SU-DHL-6 (cell line): ENCODE data around the gene PRPF6.

Source experiments
- H2AFZ ChIP-seq: fragments of 200-600 bp; sonication (generic); 2 replicates; pipeline ENCODE4 v1.6.1; 2014; ENCODE audit warnings: low read depth, mild to moderate bottlenecking, moderate library complexity, mixed read lengths, antibody characterized with exemption, low read length; ENCODE audit not compliant: severe bottlenecking
- H3F3A ChIP-seq: fragments of 200-600 bp; shearing (Covaris generic); 2 replicates; pipeline ENCODE4 v1.6.0; 2016; ENCODE audit warnings: antibody characterized with exemption, mild to moderate bottlenecking; ENCODE audit not compliant: insufficient read depth
- H3K27ac ChIP-seq: fragments of 200-600 bp; sonication (generic); 2 replicates; pipeline ENCODE4 v1.5.1; 2016; ENCODE audit warnings: low read depth, mild to moderate bottlenecking, low read length, moderate library complexity, mixed read lengths
- H3K27me3 ChIP-seq: fragments of 200-600 bp; sonication (generic), shearing (Covaris generic); 2 replicates; pipeline ENCODE4 v1.6.0; 2014; ENCODE audit warnings: mild to moderate bottlenecking, low read length
- H3K36me3 ChIP-seq: fragments of 200-600 bp; sonication (generic); 2 replicates; pipeline ENCODE4 v1.6.1; 2014; ENCODE audit warnings: mild to moderate bottlenecking, low read length, mixed read lengths
- H3K4me2 ChIP-seq: fragments of 300-600, 200-600 bp; shearing (Covaris generic), sonication (generic); 2 replicates; pipeline ENCODE4 v1.6.0; 2014; ENCODE audit warnings: low read length, low read depth, mild to moderate bottlenecking; ENCODE audit not compliant: poor library complexity, severe bottlenecking
- H3K4me3 ChIP-seq: fragments of 200-600 bp; sonication (generic); 2 replicates; pipeline ENCODE4 v1.5.1; 2014; ENCODE audit warnings: antibody characterized with exemption, low read length, mild to moderate bottlenecking, mixed read lengths; ENCODE audit not compliant: insufficient read depth, poor library complexity, severe bottlenecking
- H3K79me2 ChIP-seq: fragments of 200-600 bp; sonication (generic); 2 replicates; pipeline ENCODE4 v1.6.1; 2014; ENCODE audit warnings: mild to moderate bottlenecking, low read length, moderate library complexity; ENCODE audit not compliant: insufficient read depth
- H3K9ac ChIP-seq: fragments of 200-600 bp; sonication (generic); 2 replicates; pipeline ENCODE4 v1.7.0; 2014; ENCODE audit warnings: mild to moderate bottlenecking, low read length
- H3K9me2 ChIP-seq: fragments of 200-600 bp; sonication (generic); replicated peaks from 2 replicates; pipeline ENCODE4 v1.6.1; 2014; ENCODE audit warnings: low read length; ENCODE audit not compliant: insufficient read depth
- H3K9me3 ChIP-seq: fragments of 200-600 bp; sonication (generic); 2 replicates; pipeline ENCODE4 v1.6.1; 2014; ENCODE audit warnings: low read length, mixed read lengths; ENCODE audit not compliant: insufficient read depth
- H4K20me1 ChIP-seq: fragments of 200-600 bp; sonication (generic); 2 replicates; pipeline ENCODE4 v1.6.1; 2014; ENCODE audit warnings: low read depth, mild to moderate bottlenecking, antibody characterized with exemption, low read length, moderate library complexity, mixed read lengths
- EZH2phosphoT487 ChIP-seq: fragments of 200-600 bp; sonication (generic), shearing (Covaris generic); conservative IDR thresholded peaks from 2 replicates; pipeline ENCODE4 v1.6.1; 2018; ENCODE audit warnings: mild to moderate bottlenecking, antibody characterized with exemption, low read length, moderate library complexity, mixed read lengths
- TF ChIP-seq, protein P1 (sequence below): fragments of 200-600 bp; sonication (generic); IDR thresholded peaks from one replicate; pipeline ENCODE4 v1.5.1; 2017; ENCODE audit warnings: antibody characterized with exemption, mild to moderate bottlenecking, low read length, moderate library complexity; ENCODE audit not compliant: insufficient read depth, poor library complexity, severe bottlenecking

PRPF6 gene

DNA sequence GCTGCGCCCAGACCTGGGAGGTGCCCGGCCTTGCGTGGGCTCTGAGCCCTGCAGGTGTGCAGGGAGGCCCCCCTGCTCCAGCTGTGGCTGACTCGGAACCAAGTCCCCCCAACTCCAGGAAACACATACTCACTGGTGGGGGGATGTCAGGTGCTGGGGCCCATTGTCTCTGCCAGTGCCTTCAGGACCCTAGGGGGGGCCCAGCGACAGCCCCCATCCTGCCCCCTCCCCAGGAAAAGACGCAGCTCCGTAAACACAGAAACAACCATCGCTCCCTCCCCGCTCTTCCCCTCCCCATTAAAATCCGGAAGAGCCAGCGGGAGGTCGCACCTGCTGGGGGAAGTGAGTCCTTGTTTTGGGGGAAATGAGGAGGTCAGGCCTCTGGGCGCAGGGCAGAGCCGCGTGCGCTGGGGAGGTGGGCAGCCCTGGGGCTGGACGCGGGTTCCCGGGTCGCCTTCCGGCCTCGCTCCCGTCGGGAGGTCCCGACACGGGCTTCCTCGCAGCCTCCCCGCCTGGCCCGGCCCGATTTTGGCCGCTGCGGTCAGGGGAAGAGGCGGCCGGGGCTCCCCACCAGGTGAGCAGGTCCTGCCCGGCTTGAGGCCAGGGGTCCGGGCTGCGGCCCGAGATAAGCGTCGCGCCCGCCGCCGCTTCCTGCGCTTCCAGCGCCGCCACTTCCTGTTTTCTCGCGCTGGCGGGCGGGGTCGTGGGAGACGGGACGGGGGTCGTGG is 61.3 kb downstream of the PRPF6 start:
- H3K4me3 ChIP-seq = no peak overlapping the region
- no peaks in the 10 kb centered on the region for H3K9me3 ChIP-seq
- TF ChIP-seq, protein P1, sequence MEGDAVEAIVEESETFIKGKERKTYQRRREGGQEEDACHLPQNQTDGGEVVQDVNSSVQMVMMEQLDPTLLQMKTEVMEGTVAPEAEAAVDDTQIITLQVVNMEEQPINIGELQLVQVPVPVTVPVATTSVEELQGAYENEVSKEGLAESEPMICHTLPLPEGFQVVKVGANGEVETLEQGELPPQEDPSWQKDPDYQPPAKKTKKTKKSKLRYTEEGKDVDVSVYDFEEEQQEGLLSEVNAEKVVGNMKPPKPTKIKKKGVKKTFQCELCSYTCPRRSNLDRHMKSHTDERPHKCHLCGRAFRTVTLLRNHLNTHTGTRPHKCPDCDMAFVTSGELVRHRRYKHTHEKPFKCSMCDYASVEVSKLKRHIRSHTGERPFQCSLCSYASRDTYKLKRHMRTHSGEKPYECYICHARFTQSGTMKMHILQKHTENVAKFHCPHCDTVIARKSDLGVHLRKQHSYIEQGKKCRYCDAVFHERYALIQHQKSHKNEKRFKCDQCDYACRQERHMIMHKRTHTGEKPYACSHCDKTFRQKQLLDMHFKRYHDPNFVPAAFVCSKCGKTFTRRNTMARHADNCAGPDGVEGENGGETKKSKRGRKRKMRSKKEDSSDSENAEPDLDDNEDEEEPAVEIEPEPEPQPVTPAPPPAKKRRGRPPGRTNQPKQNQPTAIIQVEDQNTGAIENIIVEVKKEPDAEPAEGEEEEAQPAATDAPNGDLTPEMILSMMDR = no peak
- H3K36me3 ChIP-seq = no peaks in the 10 kb centered on the region
- no peak overlapping the region for H3K27ac ChIP-seq
- H3K4me2 ChIP-seq = peak overlapping the region; percentile 17
- H3K9ac ChIP-seq = no peak overlapping the region
- H4K20me1 ChIP-seq = no peaks in the 10 kb centered on the region
- H3K9me2 ChIP-seq = no peaks in the 10 kb centered on the region
- H3K27me3 ChIP-seq = no peaks in the 10 kb centered on the region
- H3F3A ChIP-seq = peaks cover 9% of the 10 kb centered on the region
- no peak overlapping the region for H2AFZ ChIP-seq
- no peaks in the 10 kb centered on the region for H3K79me2 ChIP-seq

DNA sequence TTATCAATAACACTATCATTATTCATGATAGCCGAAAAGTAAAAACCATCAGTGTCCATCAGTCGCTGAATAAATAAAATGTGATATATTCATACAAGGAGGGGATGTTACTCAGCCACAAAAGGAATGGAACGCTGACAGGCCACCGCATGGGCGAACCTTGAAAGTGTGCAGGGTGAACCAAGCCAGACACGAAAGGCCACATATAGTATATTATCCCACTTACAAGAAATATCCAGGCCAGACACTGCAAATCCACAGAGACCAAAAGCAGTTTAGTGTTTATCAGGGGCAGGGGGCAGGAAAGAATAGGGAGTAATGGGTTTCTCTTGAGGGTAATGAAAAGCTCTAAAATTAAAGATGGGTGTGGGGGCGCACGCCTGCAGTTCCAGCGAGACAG is 62.8 kb downstream of the PRPF6 start:
- H3K79me2 ChIP-seq = no peaks in the 10 kb centered on the region
- H3K9ac ChIP-seq = no peak overlapping the region
- no peak overlapping the region for H3K4me3 ChIP-seq
- no peak overlapping the region for H3K27ac ChIP-seq
- no peaks in the 10 kb centered on the region for H3K9me3 ChIP-seq
- H3K36me3 ChIP-seq = no peaks in the 10 kb centered on the region
- no peak overlapping the region for H2AFZ ChIP-seq
- no peak for TF ChIP-seq EZH2phosphoT487
- TF ChIP-seq, protein P1 = no peak
- no peaks in the 10 kb centered on the region for H3K9me2 ChIP-seq
- H3K27me3 ChIP-seq = no peaks in the 10 kb centered on the region
- H3K4me2 ChIP-seq = no peak overlapping the region
- H3F3A ChIP-seq = peaks cover 9% of the 10 kb centered on the region
- no peaks in the 10 kb centered on the region for H4K20me1 ChIP-seq

- Histone ChIP-seq H3K27me3 (no peaks in the 10 kb centered on the region), H3K9me3 (no peaks in the 10 kb centered on the region), H3K4me3 (no peak overlapping the region), H3F3A (peaks cover 9% of the 10 kb centered on the region), H3K9ac (no peak overlapping the region), H4K20me1 (no peaks in the 10 kb centered on the region), H3K79me2 (no peaks in the 10 kb centered on the region), H3K9me2 (no peaks in the 10 kb centered on the region), H2AFZ (no peak overlapping the region), H3K27ac (no peak overlapping the region), H3K4me2 (no peak overlapping the region), H3K36me3 (no peaks in the 10 kb centered on the region)
- TF ChIP-seq, protein P1 = no peak
- TF ChIP-seq EZH2phosphoT487 = no peak
Observed at GRCh38 chr20:64044484-64045247, 63.7 kb downstream of the PRPF6 start.
